Uterus (tissue), 2 donors: Measurements from ENCODE around the gene TMEM30A.

ENCODE experiments used
- CTCF ChIP-seq, 4 experiments: fragments of 200-600 bp in 2 of 4; fragments of 450-650 bp in 2 of 4; sonication (generic) in 2 of 4; IDR thresholded peaks; one replicate each; pipeline ENCODE4 v1.5.1; 2016 to 2019; ENCODE audit warnings: antibody characterized with exemption in 4 of 4, mild to moderate bottlenecking in 2 of 4, moderate library complexity in 1 of 4
- POLR2A ChIP-seq, 2 donors: fragments of 450-650 bp; IDR thresholded peaks; one replicate each; pipeline ENCODE4 v1.6.1; 2016; ENCODE audit warnings: antibody characterized with exemption in 2 of 2, mild to moderate bottlenecking in 1 of 2, moderate library complexity in 1 of 2

GRCh38 chr6:75318900-75319299 is 34.3 kb upstream of the TMEM30A start:
- TF ChIP-seq CTCF (IDR thresholded peaks at IDR 0.05) = no peak
- TF ChIP-seq POLR2A (IDR thresholded peaks at IDR 0.05) = no peak
